ENCODE data around the gene MRGPRD.

- no peak for TF ChIP-seq CTCF (IDR thresholded peaks at IDR 0.05)
- no peak for TF ChIP-seq POLR2A (IDR thresholded peaks at IDR 0.05)
Observed at GRCh38 chr11:68994161-68994893, 13.5 kb upstream of the MRGPRD start.

All from thyroid gland (tissue), 4 donors.